Fibroblast of lung (primary cell): Measurements from ENCODE around the gene EGR1.

Source experiments
- CTCF ChIP-seq, 2 donors: IDR thresholded peaks in 1 of 2; conservative IDR thresholded peaks in 1 of 2; 1 replicate in 1 of 2; 2 replicates in 1 of 2; pipeline ENCODE4 v1.5.1; 2011 to 2012; ENCODE audit warnings: low read length in 2 of 2, control low read depth in 1 of 2, inconsistent platforms in 1 of 2, low read depth in 1 of 2, mild to moderate bottlenecking in 1 of 2
- EZH2 ChIP-seq: IDR thresholded peaks from 2 replicates; pipeline ENCODE4 v1.5.1; 2012; ENCODE audit warnings: low read length, control low read depth, mild to moderate bottlenecking; ENCODE audit errors: missing control alignments

GRCh38 chr5:138449501-138450239, 15.6 kb upstream of the EGR1 start:
- no peak for TF ChIP-seq EZH2
- TF ChIP-seq CTCF (conservative IDR thresholded peaks at IDR 0.05 in 1 of 2, IDR thresholded peaks at IDR 0.05 in 1 of 2; ENCODE audit: low read depth in 1 of 2, low read length in 2 of 2), result peak; percentile 77 to 83
